HG03565 (cell line): ENCODE results near the gene PSORS1C2.
"Not testable (repeated sequence)": the region's sequence is repeated elsewhere in the genome, so short reads cannot be mapped to it uniquely, and the experiment has no call there.

Source experiments
- ATAC-seq: cut with Tn5 transposase; IDR thresholded peaks from one replicate; pipeline ENCODE4 v1.9.1; 2021; ENCODE audit warnings: mild to moderate bottlenecking, moderate library complexity; ENCODE audit not compliant: unreplicated experiment

PSORS1C2 gene

DNA sequence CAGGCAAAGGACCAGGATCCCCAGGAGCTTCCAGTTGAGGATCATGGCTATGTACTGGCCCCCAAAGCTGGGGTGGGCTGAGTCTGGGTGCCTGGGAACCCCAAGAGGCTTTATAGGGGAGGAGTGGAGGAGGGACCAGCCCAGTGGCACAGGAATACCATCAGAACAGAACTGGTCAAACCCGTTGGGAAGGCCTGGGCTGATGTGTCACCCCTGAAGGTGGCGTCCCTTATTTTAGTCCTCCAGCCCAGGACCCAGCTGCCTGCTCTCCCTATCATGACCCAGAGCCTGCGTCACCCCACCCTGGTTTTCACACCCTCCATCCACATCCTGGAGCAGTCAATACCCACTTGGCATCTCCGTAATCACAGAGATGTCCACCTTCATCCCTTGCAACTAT, at the start of gene PSORS1C2:
Gene PSORS1C2, minus strand, starts transcription at position 85 of the 400 bp plus-strand sequence. Its CDS starts 40 bp downstream, at position 45.
- no peak for ATAC-seq

DNA sequence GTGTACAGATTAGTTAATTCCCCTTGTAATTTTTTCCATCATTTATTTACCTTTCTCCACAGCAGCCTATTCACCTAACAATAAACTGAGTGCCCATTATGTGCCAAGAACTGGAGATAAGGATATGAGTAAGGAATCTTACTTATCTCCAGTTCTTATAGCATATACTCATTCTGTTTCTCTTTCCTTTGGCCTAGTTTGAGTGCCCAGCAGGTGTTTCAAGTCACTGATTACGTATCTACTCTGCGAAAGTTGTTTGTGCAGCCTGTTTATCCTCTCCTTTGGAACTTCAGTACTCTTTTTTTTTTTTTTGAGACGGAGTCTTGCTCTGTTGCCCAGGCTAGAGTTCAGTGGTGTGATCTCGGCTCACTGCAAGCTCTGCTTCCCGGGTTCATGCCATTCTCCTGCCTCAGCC, 48.9 kb upstream of the PSORS1C2 start:
- ATAC-seq, result no peak

DNA sequence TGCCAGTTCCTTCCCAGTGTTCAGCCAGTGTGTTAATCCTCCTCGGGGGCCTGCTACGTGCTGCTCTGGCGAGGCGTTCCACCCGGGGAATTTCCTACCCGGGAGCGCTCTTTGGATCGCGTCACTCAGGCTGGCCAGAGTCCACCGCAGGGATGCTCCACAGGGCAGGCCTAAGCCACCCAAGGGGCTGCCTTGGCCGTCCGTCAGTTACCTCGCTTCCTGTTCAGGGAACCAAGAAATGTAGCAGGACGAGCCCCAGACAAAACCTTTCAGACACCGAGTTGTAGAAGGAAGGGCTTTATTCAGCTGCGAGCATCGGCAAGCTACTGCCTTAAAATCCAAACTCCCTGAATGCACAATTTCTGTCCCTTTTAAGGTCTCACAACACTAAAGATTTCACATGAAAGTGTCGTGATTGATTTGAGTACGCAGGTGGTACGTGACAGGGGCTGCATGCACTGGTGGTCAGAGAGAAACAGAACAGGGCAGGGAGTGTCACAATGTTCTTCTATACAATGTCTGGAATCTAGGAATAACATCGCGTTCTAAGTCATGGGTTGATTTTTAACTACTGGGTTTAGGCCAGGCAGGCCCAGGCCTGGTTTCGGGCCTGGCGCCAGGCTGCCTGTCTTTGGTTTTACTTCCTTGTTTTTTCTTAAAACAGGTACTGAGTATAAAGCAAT, 47.3 kb upstream of the PSORS1C2 start:
- ATAC-seq, result no peak

DNA sequence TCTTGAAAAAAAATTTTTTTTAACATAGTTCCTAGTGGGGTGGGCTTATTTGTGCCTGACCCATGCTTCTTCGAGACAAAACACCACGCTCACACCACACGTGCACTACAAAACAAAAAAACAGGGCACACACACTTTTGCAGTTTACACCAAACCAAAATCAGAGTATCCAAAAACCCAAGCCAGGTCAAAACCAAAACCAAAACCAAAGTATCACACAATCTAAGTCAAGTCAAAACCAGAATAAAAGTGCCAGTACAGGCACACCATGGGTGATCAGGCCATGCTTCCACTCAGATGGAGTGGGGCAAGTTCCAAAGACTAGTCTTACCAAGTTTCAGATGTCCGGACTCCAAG, 46.8 kb upstream of the PSORS1C2 start:
- ATAC-seq, result not testable (repeated sequence)

DNA sequence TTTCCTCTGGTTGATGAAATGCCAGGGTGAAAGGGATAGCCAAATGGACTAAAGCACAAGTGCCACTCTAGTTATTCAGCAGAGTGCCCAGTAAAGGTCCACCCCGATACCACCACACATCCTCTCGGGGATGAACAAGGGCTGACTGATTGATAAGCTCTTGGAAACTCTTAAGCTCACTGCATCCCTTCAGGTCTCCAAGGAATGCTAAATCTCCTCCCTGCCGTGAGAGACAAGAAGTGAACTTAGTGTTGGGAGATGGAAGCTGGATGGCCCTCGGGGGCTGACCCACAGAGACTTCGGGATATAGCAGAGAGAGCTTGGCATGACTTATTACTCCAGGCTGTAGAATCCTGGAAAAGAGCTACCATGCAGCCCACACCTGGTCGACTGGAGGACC, 45.0 kb upstream of the PSORS1C2 start:
- not testable (repeated sequence) for ATAC-seq

DNA sequence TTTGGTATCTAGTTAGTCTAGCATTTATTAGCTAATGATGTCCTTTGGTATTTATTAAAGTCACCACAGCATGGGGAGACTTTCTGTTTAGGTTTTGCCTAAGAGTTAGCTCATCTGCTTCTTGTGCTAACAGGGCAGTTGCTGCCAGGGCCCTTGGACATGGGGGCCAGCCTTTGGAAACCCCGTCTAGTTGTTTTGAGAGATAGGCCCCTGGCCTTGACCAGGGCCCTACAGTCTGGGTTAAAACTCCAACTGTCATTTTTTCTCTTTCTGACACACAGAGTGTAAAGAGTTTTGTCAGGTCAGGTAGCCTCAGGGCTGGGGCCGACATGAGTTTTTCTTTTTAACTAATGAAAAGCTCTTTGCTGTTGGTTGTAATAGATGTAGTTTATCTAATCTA, 44.4 kb upstream of the PSORS1C2 start:
- not testable (repeated sequence) for ATAC-seq

DNA sequence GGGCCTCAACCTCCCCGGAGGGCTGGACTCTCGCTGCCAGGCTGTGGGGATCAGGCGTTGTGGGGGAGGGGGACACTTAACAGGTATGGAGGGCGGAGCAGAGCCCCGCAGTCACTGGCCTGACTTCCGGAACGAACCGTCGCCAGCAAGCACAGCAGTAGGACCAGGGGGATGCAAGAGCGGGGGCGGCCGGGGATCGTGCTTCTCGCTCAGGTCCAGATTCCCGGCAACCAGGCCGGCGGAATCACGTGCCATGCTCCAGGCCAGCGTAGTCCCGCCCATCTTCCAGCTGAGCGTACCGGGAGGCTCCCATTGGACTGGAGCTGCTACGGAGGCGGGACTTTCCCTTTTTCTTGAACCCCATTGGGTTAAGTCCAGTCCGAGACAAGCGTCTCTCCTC, 41.6 kb upstream of the PSORS1C2 start:
- peak; percentile 59 for ATAC-seq

DNA sequence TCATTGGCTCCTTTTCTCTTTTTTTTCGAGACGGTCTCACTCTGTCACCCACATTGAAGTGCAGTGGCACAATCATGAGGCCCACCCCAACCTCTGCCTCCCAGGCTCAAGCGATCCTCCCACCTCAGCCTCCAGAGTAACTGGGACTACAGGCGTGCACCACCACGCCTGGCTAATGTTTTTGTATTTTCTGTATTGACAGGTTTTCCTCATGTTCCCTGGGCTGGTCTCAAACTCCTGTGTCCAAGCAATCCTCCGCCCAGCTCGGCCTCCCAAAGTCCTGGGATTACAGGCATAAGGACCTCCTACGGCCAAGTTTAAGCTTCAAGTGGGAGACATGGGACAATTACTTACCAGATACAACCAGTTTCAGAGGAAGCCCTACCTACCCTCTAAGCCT, 41.0 kb upstream of the PSORS1C2 start:
- ATAC-seq, result no peak

DNA sequence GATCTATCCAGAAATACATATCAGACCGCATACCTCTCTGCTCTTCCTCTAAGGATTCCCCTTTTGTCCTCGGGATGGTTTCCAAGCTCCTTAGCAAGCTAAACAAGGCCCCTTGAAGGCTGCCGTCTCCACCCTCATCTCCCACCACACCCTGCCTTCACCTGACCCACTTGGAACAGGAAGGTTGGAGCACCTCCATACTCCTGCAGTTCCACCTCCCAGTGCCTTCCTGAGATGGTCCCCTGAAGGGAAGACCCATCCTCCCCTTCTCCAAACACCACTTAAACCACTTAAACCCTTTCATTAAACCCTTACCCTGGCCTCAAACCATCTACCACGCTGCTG, 40.1 kb upstream of the PSORS1C2 start:
- ATAC-seq, result no peak

DNA sequence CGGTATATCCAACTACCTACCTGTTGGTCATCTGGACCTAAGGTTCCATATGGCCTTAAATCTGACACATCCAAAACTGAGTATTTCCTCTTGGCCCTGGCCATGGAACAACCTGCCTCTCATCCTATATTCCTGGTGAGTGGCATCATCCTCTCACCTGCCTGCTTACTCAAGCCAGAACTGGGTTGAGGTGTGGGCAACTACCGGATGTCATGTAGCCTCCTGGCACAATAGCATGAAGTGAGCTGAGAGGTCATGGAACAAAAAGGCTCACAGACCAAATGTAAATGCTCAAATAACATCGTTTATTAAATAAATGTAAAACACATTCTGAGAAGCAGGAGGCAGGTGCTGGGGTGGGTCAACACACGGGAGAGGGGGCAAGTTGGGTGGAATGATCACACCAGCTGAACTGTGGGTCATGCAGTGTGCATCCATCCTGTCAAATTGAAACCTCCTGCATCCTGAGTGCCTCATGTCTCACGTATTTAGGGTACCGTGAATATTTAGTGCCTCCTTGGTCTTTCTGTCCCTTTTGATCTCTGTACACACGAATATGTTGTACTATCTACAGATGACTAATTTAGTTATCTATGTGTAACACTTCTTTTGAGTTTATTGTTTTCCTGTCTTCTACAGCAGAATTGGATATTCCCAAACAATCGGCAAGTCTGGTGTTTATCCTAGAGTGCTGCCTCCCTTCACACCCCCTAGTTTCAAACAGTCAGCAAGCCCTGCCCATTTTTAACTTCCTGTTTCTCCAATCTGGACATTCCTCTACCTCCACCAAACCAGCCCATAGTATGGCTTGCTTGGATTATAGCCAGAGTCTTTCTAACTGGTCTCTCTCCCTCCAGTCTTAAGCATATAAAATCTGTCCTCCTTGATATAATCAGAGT, 39.5 kb upstream of the PSORS1C2 start:
- ATAC-seq, result no peak

DNA sequence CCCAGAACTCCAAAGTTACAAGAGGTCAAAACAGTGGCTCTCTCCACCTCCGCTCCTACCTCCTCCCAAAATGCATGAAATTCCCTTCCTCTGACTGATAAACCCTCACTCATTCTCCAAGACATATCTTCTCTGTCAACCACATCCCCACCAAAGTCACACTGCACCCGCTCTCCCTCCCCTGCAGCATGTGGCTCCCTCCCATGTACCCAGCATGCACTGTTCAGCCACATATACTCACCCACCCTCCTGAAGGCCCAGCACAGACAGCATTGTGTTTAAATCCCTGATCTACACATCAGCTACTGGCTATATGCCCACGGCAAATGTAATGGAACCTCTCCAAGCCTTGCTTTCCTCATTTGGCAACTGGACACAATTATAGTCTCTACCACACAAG, 37.1 kb upstream of the PSORS1C2 start:
- ATAC-seq, result no peak

DNA sequence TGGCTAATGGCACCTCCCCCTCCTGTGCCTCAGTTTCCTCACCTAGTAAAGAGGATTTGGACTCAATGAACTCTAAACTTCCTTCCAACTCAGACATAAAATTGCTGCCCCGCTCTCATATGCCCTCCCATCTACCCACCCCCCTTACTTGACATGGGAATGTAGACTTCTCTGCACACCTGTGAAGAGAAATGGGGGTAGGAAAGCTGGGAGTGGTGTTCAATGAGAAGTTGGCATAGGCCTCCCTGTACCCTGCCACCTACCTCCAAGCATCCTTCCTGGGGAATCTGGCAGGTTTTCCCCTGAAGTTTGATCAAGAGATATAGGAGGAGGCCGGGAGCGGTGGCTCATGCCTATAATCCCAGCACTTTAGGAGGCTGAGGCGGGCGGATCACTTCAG, 35.5 kb upstream of the PSORS1C2 start:
- no peak for ATAC-seq

DNA sequence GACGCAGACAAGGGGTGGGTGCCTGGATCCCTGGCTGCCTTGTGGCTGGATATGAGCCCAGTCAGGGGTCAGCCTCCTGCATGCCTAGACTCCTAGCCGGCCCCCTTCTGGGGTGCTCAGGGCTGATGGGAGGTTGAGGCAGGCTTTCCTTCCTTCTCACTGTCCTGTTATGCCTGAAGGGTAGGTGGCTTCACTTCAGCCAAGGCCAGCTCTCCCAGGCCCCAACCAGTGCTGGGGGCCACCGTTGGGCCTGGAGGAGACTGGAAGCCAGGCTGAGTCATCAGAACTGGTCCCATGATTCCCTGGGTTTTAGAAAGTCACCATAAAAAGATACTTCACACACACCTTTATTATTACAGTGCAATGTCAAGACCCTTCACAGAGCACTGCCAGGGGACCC, 34.5 kb upstream of the PSORS1C2 start:
- ATAC-seq, result no peak

DNA sequence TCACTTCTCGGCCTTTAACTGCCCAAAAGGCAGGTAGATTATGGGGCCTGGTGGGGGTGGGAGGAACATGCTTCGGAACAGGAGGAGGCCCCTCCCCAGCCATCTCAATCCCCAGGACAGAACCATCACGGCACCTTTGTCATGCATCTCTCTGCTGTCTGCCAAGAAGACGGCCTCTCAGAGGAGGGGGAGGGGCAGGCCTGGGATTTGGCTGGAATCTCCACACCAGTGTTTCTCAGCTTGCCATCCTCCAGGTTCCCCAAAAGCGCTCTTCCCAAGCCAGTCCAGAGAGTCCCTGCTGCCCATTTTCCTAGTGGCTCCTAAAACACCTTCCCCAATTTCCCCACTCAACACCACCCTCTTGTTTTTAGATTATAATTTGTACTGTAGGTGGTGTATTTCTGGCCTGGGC, 34.1 kb upstream of the PSORS1C2 start:
- no peak for ATAC-seq

DNA sequence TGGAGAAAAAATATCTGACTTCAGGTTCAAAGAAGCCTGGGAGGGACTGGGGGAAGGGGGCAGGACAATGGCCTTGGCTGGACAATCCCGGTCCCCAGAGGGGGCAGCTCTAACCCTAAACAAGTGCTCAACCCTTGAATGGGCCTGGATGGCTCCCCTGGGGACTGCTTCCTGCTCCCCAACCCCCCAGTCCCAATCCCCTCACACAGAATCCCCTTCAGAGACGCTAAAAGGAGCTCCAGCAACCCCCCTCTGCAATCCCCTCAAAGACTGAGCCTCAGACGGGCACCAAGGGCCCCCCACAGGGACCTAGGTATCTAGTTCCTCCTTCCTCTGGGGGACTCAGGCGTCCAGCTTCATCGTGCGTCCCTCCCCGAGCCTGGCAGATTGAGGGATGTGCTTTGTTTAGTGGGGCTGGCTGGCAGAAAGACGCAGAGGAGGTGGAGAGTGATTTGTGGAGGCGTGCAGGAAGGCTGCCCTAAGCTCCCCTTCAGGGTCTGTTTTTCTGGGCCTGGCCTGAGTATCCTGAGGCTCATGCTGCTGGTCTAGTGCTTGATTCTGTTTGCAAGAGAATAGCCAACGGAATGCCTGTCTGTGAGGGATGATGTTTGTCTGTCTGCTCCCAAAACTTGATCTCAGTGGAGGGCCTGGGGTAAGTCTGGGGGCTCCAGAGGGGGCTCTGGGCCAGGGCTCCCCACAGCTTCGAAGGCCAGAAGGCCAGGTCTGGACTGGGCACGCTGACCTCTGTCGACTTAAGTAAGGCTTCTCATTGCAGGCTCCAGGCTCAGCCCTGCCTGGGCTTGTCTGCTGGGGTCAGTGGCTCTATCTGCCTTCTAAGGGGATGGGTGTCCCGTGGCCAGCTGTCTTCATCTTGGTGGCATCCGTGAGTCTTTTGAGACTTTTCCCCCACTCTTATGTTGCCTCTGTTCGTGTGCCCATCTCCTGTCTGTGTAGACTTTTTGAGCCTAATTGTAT, 33.4 kb upstream of the PSORS1C2 start:
- no peak for ATAC-seq

DNA sequence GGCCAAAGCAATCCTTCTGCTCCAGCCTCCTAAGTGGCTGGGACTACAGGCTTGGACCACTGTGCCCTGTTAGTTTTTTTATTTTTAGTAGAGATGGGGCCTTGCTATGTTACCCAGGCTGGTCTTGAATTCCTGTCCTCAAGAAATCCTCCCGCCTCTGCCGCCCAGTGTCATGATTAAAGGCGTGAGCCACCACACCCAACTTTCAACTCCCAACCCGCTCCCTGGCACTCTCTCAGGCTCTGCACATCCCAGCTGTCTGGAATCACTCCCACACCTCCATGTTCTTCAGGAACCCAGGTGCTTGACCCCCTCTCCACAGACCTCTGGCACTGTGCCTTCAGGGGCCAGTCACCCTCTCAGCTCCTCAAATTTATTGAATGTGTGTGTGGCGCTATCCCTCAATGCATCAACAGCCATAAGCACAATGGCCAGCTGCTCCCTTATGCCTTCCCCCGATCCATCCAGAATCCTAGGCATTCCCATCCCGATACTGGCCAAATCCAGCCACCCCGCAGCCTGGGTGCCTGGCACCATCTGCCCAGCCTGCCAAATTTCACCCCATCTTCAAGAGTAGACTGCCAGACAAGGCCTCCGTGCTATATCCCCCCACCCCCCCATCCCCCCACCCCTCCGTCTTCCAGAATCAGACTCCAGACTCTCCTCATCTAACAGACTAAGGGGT, 32.3 kb upstream of the PSORS1C2 start:
- no peak for ATAC-seq

DNA sequence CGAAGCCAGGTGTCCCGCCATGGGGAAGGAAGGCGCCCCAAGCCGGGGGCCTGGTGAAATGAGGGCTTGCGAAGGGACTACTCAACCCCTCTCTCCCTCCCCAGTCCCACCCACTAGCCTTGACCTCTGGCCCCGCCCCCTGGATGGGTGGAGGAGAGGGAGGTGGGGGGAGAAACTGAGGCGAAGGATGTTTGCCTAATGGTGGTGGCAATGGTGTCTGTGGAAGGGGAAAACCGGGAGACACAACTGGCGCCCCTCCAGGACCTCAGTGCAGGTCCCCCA, 31.7 kb upstream of the PSORS1C2 start, which contains the start of gene POU5F1:
Gene POU5F1, minus strand, starts transcription at position 83 of the 282 bp plus-strand sequence. Its CDS starts 62 bp downstream, at position 21.
- no peak for ATAC-seq

DNA sequence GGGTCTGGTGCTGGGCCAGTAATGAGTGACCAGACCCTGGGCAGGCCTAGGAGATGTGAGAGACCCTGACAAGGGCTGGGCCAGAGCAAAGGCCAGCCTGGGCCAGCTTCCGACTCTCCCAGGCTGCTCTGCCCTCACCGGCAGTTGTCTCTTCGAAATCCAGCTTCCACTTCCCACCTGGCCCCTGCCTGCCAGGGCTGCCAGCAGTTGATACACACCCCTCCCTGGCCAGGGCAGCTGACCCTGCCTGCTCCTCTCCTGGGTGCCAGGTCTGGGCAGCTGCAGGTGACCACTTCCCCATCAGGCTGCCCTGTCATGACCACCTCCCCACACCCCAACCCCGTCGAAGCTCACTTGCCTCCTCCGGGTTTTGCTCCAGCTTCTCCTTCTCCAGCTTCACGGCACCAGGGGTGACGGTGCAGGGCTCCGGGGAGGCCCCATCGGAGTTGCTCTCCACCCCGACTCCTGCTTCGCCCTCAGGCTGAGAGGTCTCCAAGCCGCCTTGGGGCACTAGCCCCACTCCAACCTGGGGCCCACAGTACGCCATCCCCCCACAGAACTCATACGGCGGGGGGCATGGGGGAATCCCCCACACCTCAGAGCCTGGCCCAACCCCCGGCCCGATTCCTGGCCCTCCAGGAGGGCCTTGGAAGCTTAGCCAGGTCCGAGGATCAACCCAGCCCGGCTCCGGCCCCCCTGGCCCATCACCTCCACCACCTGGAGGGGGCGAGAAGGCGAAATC, 31.2 kb upstream of the PSORS1C2 start:
- not testable (repeated sequence) for ATAC-seq

DNA sequence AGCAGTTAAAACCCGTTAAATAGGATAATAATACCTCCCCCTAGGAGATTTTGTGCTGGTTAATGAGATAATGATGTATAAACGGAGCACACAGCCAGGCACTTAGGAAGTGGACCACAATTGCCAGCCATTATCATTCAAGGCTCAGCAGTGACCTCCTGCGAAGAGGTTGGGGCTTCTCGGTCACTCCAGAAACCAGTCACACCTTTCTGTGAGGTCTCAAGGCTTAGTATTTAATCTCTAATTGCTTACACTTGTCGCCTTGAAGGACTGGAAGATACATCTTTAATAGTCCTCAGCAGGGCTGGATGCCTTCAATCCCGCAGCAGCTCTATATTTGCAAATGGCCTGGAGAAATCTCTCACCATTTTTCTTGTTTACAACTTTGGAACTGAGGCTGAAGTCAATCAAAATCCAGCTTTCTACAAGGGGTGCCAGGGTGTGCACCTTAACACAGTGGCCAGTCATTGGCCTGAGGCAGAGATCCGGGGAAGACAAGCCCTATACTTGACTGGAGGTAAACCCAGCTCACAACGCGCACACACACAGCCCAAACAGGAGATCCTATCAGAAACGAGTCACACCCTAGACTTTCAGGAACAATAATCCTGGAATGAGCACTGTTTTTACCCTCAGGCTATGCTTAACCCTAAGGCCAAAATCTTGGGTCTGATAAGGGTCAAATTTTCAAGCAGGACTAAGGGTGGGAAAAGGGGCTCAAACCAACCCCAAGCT, 30.4 kb upstream of the PSORS1C2 start:
- ATAC-seq, result no peak
